OCI-LY1 (cell line): ENCODE measurements around the gene GFI1B.

Source experiments
- H2AFZ ChIP-seq: fragments of 200-600 bp; sonication (generic), shearing (Covaris generic); 2 replicates; pipeline ENCODE4 v1.6.0; 2014; ENCODE audit warnings: antibody characterized with exemption, mild to moderate bottlenecking, low read length
- H3F3A ChIP-seq: fragments of 200-600 bp; sonication (generic), shearing (Covaris generic); 2 replicates; pipeline ENCODE4 v1.6.0; 2014; ENCODE audit warnings: mild to moderate bottlenecking, antibody characterized with exemption, low read length, moderate library complexity; ENCODE audit not compliant: insufficient read depth
- H3K27ac ChIP-seq: fragments of 200-600 bp; sonication (generic); 2 replicates; pipeline ENCODE4 v1.5.1; 2014; ENCODE audit warnings: low read length, mixed run types, mild to moderate bottlenecking, low read depth; ENCODE audit not compliant: poor library complexity, severe bottlenecking
- H3K27me3 ChIP-seq: fragments of 200-600 bp; sonication (generic); 2 replicates; pipeline ENCODE4 v1.6.0; 2014; ENCODE audit warnings: antibody characterized with exemption, mild to moderate bottlenecking, low read length, moderate library complexity; ENCODE audit not compliant: insufficient read depth
- H3K36me3 ChIP-seq: fragments of 200-600 bp; sonication (generic); 2 replicates; pipeline ENCODE4 v1.6.1; 2014; ENCODE audit warnings: mild to moderate bottlenecking, antibody characterized with exemption, low read length, moderate library complexity, mixed read lengths; ENCODE audit not compliant: insufficient read depth
- H3K4me1 ChIP-seq: fragments of 200-600 bp; sonication (generic); 2 replicates; pipeline ENCODE4 v1.5.1; 2014; ENCODE audit warnings: mild to moderate bottlenecking, low read length, moderate library complexity; ENCODE audit not compliant: insufficient read depth, severe bottlenecking
- H3K4me2 ChIP-seq: fragments of 200-600 bp; sonication (generic), shearing (Covaris generic); 2 replicates; pipeline ENCODE4 v1.6.1; 2014; ENCODE audit warnings: low read length
- H3K4me3 ChIP-seq: fragments of 200-600 bp; sonication (generic); 2 replicates; pipeline ENCODE4 v1.5.1; 2014; ENCODE audit warnings: low read length, low read depth, mild to moderate bottlenecking, mixed read lengths; ENCODE audit not compliant: poor library complexity, severe bottlenecking
- H3K79me2 ChIP-seq: fragments of 200-600 bp; shearing (Covaris generic); 2 replicates; pipeline ENCODE4 v1.6.1; 2016; ENCODE audit warnings: mixed run types, low read length, mixed read lengths; ENCODE audit not compliant: insufficient read depth
- H3K9ac ChIP-seq: fragments of 200-600 bp; sonication (generic), shearing (Covaris generic); 2 replicates; pipeline ENCODE4 v1.6.1; 2014; ENCODE audit warnings: mild to moderate bottlenecking, low read length, mixed read lengths
- H3K9me2 ChIP-seq: fragments of 200-600 bp; sonication (generic), shearing (Covaris generic); 2 replicates; pipeline ENCODE4 v1.6.1; 2014; ENCODE audit warnings: low read depth, mild to moderate bottlenecking, low read length, mixed read lengths
- H3K9me3 ChIP-seq: fragments of 200-600 bp; shearing (Covaris generic); 2 replicates; pipeline ENCODE4 v1.6.1; 2014; ENCODE audit warnings: low read length, mixed read lengths
- H4K20me1 ChIP-seq: fragments of 200-600 bp; sonication (generic), shearing (Covaris generic); 2 replicates; pipeline ENCODE4 v1.6.0; 2016; ENCODE audit warnings: mild to moderate bottlenecking, low read length; ENCODE audit not compliant: insufficient read depth
- EZH2 ChIP-seq: fragments of 200-600 bp; sonication (generic), shearing (Covaris generic); IDR thresholded peaks from 2 replicates; pipeline ENCODE4 v1.8.0; 2017; ENCODE audit warnings: borderline replicate concordance, mixed run types, mild to moderate bottlenecking, antibody characterized with exemption, low read length, moderate library complexity, mixed read lengths
- TF ChIP-seq, protein P1 (sequence below): fragments of 200-600 bp; sonication (generic), shearing (Covaris generic); IDR thresholded peaks from 2 replicates; pipeline ENCODE4 v1.5.1; 2017; ENCODE audit warnings: mild to moderate bottlenecking, antibody characterized with exemption, low read length, moderate library complexity, mixed read lengths

Gene GFI1B

DNA sequence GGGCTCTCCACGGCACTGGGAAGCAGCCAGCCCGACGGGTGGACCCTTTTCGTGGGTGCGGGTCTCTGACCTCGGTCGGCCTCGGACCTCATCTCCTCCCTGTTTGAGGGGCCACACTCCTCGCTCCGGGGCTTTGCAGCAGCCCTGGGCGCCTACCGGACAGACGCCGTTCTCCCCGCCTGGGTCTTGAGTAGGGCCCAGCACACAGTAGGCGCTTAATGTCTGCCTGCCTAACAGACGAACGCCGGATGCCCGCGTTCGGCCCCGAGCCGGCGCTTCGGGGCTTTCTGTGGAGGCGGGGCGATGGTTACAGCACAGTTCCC is 51.5 kb downstream of the GFI1B start:
- no peaks in the 10 kb centered on the region for H4K20me1 ChIP-seq

DNA sequence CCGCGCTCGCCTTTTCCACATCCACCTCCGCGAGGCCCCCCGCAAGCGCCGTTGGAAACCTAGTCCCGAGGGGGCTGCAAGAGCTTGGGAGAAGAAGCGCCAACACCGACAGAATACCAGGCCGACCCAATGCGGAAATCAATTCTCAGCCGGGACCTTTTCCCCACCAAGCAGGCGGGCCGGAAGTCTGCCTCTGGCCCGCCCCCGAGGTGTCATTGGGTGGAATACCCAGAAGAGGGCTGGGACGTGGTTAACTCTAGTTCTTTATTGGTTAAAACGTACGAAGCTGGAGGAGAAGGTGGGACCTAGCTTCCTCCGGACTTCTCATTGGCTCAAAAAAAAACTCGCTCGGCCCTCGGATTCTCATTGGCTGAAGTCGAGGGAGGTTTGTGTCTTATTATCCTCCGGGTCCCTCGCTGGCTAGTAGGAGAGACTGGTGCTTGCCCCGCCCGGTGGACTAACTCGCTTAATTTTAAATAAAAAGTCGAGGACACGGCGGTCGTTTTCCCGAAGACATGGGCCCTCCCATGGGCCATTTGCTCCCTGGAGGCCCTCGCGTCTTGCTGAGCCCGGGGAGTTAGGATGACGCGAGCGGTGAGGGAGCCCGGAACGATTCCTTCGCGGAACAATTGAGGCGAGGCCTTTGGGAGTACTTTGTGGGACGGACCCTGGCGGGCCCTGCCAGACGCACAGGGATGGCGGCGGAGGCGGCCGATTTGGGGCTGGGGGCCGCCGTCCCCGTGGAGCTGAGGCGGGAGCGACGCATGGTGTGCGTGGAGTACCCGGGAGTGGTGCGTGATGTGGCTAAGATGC is 52.0 kb downstream of the GFI1B start, which contains the start of gene GTF3C5:
GTF3C5 (plus strand) TSS at position 681 of the 813 bp plus-strand sequence; CDS start at position 696, 15 bp downstream.
- Histone ChIP-seq H3K27me3 (no peaks in the 10 kb centered on the region), H3K4me3 (peak within 1 kb of the TSS; percentile 93), H3K36me3 (peaks cover 15% of the 10 kb centered on the region; the same call in 1 of the 2 replicates), H3K9ac (peak within 1 kb of the TSS; percentile 98), H4K20me1 (no peaks in the 10 kb centered on the region), H3K27ac (peak within 1 kb of the TSS; percentile 20), H3K9me2 (no peaks in the 10 kb centered on the region), H2AFZ (no peak within 1 kb of the TSS), H3K9me3 (no peaks in the 10 kb centered on the region), H3K4me2 (peak within 1 kb of the TSS; percentile 99), H3K4me1 (peaks cover 22% of the 10 kb centered on the region), H3F3A (no peaks in the 10 kb centered on the region), H3K79me2 (peaks cover 43% of the 10 kb centered on the region)
- TF ChIP-seq, protein P1, sequence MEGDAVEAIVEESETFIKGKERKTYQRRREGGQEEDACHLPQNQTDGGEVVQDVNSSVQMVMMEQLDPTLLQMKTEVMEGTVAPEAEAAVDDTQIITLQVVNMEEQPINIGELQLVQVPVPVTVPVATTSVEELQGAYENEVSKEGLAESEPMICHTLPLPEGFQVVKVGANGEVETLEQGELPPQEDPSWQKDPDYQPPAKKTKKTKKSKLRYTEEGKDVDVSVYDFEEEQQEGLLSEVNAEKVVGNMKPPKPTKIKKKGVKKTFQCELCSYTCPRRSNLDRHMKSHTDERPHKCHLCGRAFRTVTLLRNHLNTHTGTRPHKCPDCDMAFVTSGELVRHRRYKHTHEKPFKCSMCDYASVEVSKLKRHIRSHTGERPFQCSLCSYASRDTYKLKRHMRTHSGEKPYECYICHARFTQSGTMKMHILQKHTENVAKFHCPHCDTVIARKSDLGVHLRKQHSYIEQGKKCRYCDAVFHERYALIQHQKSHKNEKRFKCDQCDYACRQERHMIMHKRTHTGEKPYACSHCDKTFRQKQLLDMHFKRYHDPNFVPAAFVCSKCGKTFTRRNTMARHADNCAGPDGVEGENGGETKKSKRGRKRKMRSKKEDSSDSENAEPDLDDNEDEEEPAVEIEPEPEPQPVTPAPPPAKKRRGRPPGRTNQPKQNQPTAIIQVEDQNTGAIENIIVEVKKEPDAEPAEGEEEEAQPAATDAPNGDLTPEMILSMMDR = no peak
- TF ChIP-seq EZH2 = no peak

More for the DNA sequence above, 51.5 kb downstream of the GFI1B start:
- Histone ChIP-seq H3K9me2 (no peaks in the 10 kb centered on the region), H2AFZ (no peak overlapping the region), H3K4me1 (peaks cover 22% of the 10 kb centered on the region), H3K9ac (peak overlapping the region; percentile 98), H3K27ac (no peak overlapping the region), H3K79me2 (peaks cover 38% of the 10 kb centered on the region), H3K9me3 (no peaks in the 10 kb centered on the region), H3K36me3 (peaks cover 15% of the 10 kb centered on the region; the same call in 1 of the 2 replicates), H3K4me3 (peak overlapping the region; percentile 93), H3F3A (no peaks in the 10 kb centered on the region), H3K4me2 (peak overlapping the region; percentile 99), H3K27me3 (no peaks in the 10 kb centered on the region)
- no peak for TF ChIP-seq EZH2
- TF ChIP-seq, protein P1 = no peak

DNA sequence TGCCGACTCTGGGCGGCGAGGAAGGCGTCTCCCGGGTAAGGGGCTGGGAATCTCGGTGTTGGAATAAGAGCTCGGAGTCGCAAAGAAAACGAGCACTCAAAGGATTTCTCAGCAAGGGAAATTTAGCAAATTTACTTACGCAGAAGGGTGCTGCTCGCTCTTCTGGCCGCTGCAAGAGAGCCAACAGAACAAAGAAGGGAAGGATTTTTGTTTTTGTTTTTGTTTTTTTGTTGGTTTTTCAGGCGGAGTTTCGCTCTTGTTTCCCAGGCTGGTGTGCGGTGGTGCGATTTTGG is 52.6 kb downstream of the GFI1B start:
- Histone ChIP-seq H3K9me2 (no peaks in the 10 kb centered on the region), H3K4me3 (peak overlapping the region; percentile 93), H3F3A (no peaks in the 10 kb centered on the region), H3K4me2 (peak overlapping the region; percentile 46), H4K20me1 (no peaks in the 10 kb centered on the region), H3K79me2 (peaks cover 43% of the 10 kb centered on the region), H3K4me1 (peaks cover 22% of the 10 kb centered on the region), H3K27ac (peak overlapping the region; percentile 20), H2AFZ (no peak overlapping the region), H3K36me3 (peaks cover 15% of the 10 kb centered on the region; the same call in 1 of the 2 replicates), H3K27me3 (no peaks in the 10 kb centered on the region), H3K9ac (peak overlapping the region; percentile 93), H3K9me3 (no peaks in the 10 kb centered on the region)
- TF ChIP-seq EZH2 = no peak
- TF ChIP-seq, protein P1 = no peak
